NCI-H128 (cell line): ENCODE data around the gene ADGRL3.
"Not testable (repeated sequence)": the region's sequence is repeated elsewhere in the genome, so short reads cannot be mapped to it uniquely, and the experiment has no call there.

Source experiments
- DNase-seq: peaks from one replicate; lab custom pipeline; 2025; ENCODE audit not compliant: unreplicated experiment; lab: John Stamatoyannopoulos, UW

The ADGRL3 gene

GRCh38 chr4:61336916-61337315 is 136.8 kb downstream of the ADGRL3 start:
- no peak for DNase-seq

- no peak for DNase-seq
Measured at GRCh38 chr4:61342061-61342460, 141.9 kb downstream of the ADGRL3 start.

GRCh38 chr4:61350932-61351331 is 150.8 kb downstream of the ADGRL3 start:
- no peak for DNase-seq

- no peak for DNase-seq
Measured at GRCh38 chr4:61356696-61357095, 156.6 kb downstream of the ADGRL3 start.

- no peak for DNase-seq
Measured at GRCh38 chr4:61359301-61359700, 159.2 kb downstream of the ADGRL3 start.

- not testable (repeated sequence) for DNase-seq
Measured at GRCh38 chr4:61372817-61373216, 172.7 kb downstream of the ADGRL3 start.

- no peak for DNase-seq
Measured at GRCh38 chr4:61373901-61374440, 173.8 kb downstream of the ADGRL3 start.

GRCh38 chr4:61374447-61374891 is 174.3 kb downstream of the ADGRL3 start:
- DNase-seq, result no peak

- DNase-seq, result no peak
Measured at GRCh38 chr4:61375301-61375700, 175.2 kb downstream of the ADGRL3 start.

- DNase-seq, result no peak
Measured at GRCh38 chr4:61376301-61376700, 176.2 kb downstream of the ADGRL3 start.

GRCh38 chr4:61379406-61379805 is 179.3 kb downstream of the ADGRL3 start:
- DNase-seq, result no peak

GRCh38 chr4:61380865-61381264 is 180.7 kb downstream of the ADGRL3 start:
- peak; percentile 8 for DNase-seq

- DNase-seq, result no peak
Measured at GRCh38 chr4:61385256-61385655, 185.1 kb downstream of the ADGRL3 start.

- DNase-seq, result not testable (repeated sequence)
Measured at GRCh38 chr4:61387372-61387771, 187.2 kb downstream of the ADGRL3 start.

GRCh38 chr4:61389640-61390039 is 189.5 kb downstream of the ADGRL3 start:
- DNase-seq, result no peak

GRCh38 chr4:61395754-61396153 is 195.6 kb downstream of the ADGRL3 start:
- no peak for DNase-seq

- DNase-seq, result no peak
Measured at GRCh38 chr4:61397174-61397573, 197.0 kb downstream of the ADGRL3 start.

- DNase-seq, result no peak
Measured at GRCh38 chr4:61400439-61401038, 200.4 kb downstream of the ADGRL3 start.

GRCh38 chr4:61401771-61402170 is 201.6 kb downstream of the ADGRL3 start:
- no peak for DNase-seq

- no peak for DNase-seq
Measured at GRCh38 chr4:61405307-61405706, 205.2 kb downstream of the ADGRL3 start.

GRCh38 chr4:61406677-61407076 is 206.6 kb downstream of the ADGRL3 start:
- DNase-seq, result no peak

- DNase-seq, result no peak
Measured at GRCh38 chr4:61407642-61408618, 207.8 kb downstream of the ADGRL3 start.
